DND-41 (cell line): ENCODE results near the gene CDC45.

Experiments
- ATAC-seq: fragments of 200-7000 bp; cut with Tn5 transposase; 3 replicates; pipeline ENCODE4 v1.9.1; 2021; ENCODE audit warnings: low read depth; ENCODE audit not compliant: insufficient read depth
- DNase-seq: peaks from one replicate; pipeline ENCODE4 v3.0.0-alpha.2; 2020
- H2AFZ ChIP-seq: 2 replicates; pipeline ENCODE4 v1.6.0; 2012; ENCODE audit warnings: low read depth, low read length
- H3K27ac ChIP-seq: 2 replicates; pipeline ENCODE4 v1.5.1; 2012; ENCODE audit warnings: low read length, inconsistent platforms
- H3K27me3 ChIP-seq: fragments of 200-600 bp; sonication (generic); 2 replicates; pipeline ENCODE4 v1.6.0; 2012; ENCODE audit warnings: low read length, mild to moderate bottlenecking, inconsistent platforms; ENCODE audit not compliant: insufficient read depth, poor library complexity
- H3K36me3 ChIP-seq: 2 replicates; pipeline ENCODE4 v1.5.1; 2012; ENCODE audit warnings: low read length, inconsistent platforms; ENCODE audit not compliant: insufficient read depth
- H3K4me1 ChIP-seq: 2 replicates; pipeline ENCODE4 v1.5.1; 2012; ENCODE audit warnings: mild to moderate bottlenecking, low read length; ENCODE audit not compliant: insufficient read depth
- H3K4me2 ChIP-seq: 2 replicates; pipeline ENCODE4 v1.6.0; 2012; ENCODE audit warnings: mild to moderate bottlenecking, moderate library complexity, low read length, inconsistent platforms; ENCODE audit not compliant: insufficient read depth
- H3K4me3 ChIP-seq, 2 experiments: fragments of 200-600 bp in 1 of 2; shearing (Covaris generic) in 1 of 2; 2 replicates each; pipeline ENCODE4 v1.5.1; 2012 to 2016; ENCODE audit warnings: inconsistent platforms in 2 of 2, low read length in 2 of 2, mild to moderate bottlenecking in 2 of 2, low read depth in 1 of 2, moderate library complexity in 1 of 2
- H3K79me2 ChIP-seq: 2 replicates; pipeline ENCODE4 v1.6.0; 2012; ENCODE audit warnings: low read length, inconsistent platforms; ENCODE audit not compliant: insufficient read depth
- H3K9ac ChIP-seq: 2 replicates; pipeline ENCODE4 v1.6.0; 2012; ENCODE audit warnings: low read depth, mild to moderate bottlenecking, inconsistent platforms, low read length, moderate library complexity
- H3K9me3 ChIP-seq: 2 replicates; pipeline ENCODE4 v1.5.1; 2012; ENCODE audit warnings: low read length, moderate library complexity, mild to moderate bottlenecking, inconsistent platforms; ENCODE audit not compliant: insufficient read depth, severe bottlenecking
- H4K20me1 ChIP-seq: 2 replicates; pipeline ENCODE4 v1.6.0; 2012; ENCODE audit warnings: low read length; ENCODE audit not compliant: insufficient read depth
- EZH2 ChIP-seq: IDR thresholded peaks from 3 replicates; pipeline ENCODE4 v1.6.1; 2012; ENCODE audit warnings: borderline replicate concordance, low read depth, mild to moderate bottlenecking, moderate library complexity, low read length, inconsistent platforms; ENCODE audit not compliant: severe bottlenecking
- TF ChIP-seq, protein P1 (sequence below): IDR thresholded peaks from 2 replicates; pipeline ENCODE4 v1.5.1; 2012; ENCODE audit warnings: borderline replicate concordance, low read length, moderate library complexity, mild to moderate bottlenecking; ENCODE audit not compliant: poor library complexity, severe bottlenecking; ENCODE audit errors: extremely low read depth

Gene CDC45

DNA sequence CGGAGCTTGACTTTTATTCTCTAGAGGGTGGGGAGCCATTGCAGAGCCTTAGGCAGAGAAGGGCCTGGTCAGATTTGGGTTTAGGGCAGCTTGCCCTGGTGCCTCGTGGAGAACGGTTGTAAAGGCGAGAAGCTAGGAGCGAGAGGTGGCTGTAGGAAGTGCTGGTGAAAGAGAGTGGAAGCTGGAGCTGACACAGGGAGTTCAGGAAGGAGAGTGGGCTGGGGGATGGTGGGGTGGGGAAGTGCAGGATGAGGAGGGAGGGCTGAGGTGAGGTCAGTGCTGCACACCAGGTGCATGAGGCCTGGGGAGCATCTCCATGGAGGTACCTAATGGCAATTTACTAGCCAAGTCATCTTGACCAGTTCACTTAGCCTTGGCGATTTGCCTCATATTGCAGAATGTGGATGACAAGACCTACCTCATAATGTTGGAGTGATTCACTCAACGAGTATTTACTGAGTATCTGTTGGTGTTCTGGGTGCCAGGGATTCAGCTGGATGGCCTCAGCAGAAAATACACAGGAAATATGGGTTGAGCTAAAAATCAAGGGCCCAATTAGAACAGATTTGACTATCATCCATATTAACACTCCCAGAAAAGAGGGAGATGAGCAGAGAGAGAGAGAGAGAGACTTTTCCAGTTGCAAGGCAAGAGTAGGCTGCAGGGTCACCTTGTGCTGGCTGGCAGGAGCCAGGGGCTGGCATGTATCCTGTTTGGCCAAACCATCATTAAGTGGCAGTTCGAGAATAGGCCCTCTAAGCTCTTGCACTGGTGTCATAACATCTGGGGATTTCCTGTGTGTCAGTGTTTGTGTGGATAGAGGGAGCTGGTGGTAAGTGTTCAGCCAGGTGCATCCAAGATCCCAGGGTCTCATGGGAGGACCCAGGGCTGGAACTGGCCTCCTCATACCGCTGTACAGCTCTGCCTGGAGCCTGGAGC lies 88.9 kb downstream of the CDC45 start:
- Histone ChIP-seq H3K4me2 (no peak overlapping the region), H3K4me3 (no peak overlapping the region), H3K79me2 (no peaks in the 10 kb centered on the region), H3K9me3 (no peaks in the 10 kb centered on the region), H3K27me3 (no peaks in the 10 kb centered on the region), H2AFZ (no peak overlapping the region), H4K20me1 (no peaks in the 10 kb centered on the region), H3K4me1 (no peaks in the 10 kb centered on the region), H3K27ac (no peak overlapping the region), H3K36me3 (no peaks in the 10 kb centered on the region), H3K9ac (no peak overlapping the region)
- TF ChIP-seq, protein P1, sequence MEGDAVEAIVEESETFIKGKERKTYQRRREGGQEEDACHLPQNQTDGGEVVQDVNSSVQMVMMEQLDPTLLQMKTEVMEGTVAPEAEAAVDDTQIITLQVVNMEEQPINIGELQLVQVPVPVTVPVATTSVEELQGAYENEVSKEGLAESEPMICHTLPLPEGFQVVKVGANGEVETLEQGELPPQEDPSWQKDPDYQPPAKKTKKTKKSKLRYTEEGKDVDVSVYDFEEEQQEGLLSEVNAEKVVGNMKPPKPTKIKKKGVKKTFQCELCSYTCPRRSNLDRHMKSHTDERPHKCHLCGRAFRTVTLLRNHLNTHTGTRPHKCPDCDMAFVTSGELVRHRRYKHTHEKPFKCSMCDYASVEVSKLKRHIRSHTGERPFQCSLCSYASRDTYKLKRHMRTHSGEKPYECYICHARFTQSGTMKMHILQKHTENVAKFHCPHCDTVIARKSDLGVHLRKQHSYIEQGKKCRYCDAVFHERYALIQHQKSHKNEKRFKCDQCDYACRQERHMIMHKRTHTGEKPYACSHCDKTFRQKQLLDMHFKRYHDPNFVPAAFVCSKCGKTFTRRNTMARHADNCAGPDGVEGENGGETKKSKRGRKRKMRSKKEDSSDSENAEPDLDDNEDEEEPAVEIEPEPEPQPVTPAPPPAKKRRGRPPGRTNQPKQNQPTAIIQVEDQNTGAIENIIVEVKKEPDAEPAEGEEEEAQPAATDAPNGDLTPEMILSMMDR = no peak
- DNase-seq = no peak
- ATAC-seq = no peak

GRCh38 chr22:19569276-19569640 lies 89.5 kb downstream of the CDC45 start:
- Histone ChIP-seq H4K20me1 (no peaks in the 10 kb centered on the region), H3K4me3 (no peak overlapping the region), H3K27me3 (peaks cover 6% of the 10 kb centered on the region), H3K27ac (no peak overlapping the region), H3K9me3 (no peaks in the 10 kb centered on the region), H3K36me3 (no peaks in the 10 kb centered on the region), H2AFZ (no peak overlapping the region), H3K4me2 (no peak overlapping the region), H3K9ac (no peak overlapping the region), H3K79me2 (no peaks in the 10 kb centered on the region), H3K4me1 (no peaks in the 10 kb centered on the region)
- DNase-seq (no peak), ATAC-seq (no peak)
- TF ChIP-seq, protein P1 = no peak
- no peak for TF ChIP-seq EZH2

DNA sequence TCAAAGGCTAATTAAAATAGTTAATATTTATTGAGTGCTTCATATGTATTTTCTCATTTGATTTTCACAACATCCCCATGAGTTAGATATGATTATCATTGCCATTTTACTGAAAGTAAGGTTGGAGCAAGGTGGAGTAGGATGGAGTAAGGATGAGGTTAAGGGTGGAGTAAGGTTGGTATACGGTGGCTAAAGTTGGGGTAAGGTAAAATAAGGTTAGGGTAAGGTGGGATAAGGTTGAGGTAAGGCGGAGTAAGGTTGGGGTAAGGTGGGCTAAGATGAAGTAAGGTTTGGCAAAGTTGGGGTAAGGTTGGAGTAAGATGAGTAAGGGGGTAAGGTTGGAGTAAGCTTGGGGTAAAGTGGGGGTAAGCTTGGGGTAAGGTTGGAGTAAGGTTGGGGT lies 90.3 kb downstream of the CDC45 start:
- ATAC-seq = no peak
- H3K79me2 ChIP-seq = no peaks in the 10 kb centered on the region

More for the DNA sequence above, 90.3 kb downstream of the CDC45 start:
- Histone ChIP-seq H3K4me2 (no peak overlapping the region), H3K9ac (no peak overlapping the region), H3K4me3 (no peak overlapping the region), H3K4me1 (no peaks in the 10 kb centered on the region), H3K36me3 (no peaks in the 10 kb centered on the region), H2AFZ (no peak overlapping the region), H3K9me3 (no peaks in the 10 kb centered on the region), H4K20me1 (no peaks in the 10 kb centered on the region), H3K27ac (no peak overlapping the region), H3K27me3 (peaks cover 6% of the 10 kb centered on the region)
- DNase-seq = no peak
- TF ChIP-seq, protein P1 = no peak
- TF ChIP-seq EZH2 = no peak
